Hepatocyte (in vitro differentiated cells): ENCODE measurements around the gene TMEM89. TPM values are rescaled to one million over a fixed set of nuclear protein-coding genes. Genes with fewer than 3 reads are reported as not detected.

Experiments used
- DNase-seq: peaks from one replicate; pipeline ENCODE4 v3.0.0-alpha.2; 2016; ENCODE audit warnings: low spot score
- H2AFZ ChIP-seq: fragments of 200-600 bp; sonication (generic); 2 replicates; pipeline ENCODE4 v1.6.0; 2016; ENCODE audit warnings: antibody characterized with exemption, mild to moderate bottlenecking
- H3K27ac ChIP-seq: fragments of 200-600 bp; sonication (generic); 2 replicates; pipeline ENCODE4 v1.5.1; 2016; ENCODE audit warnings: mild to moderate bottlenecking
- H3K27me3 ChIP-seq: fragments of 200-600 bp; sonication (generic); 2 replicates; pipeline ENCODE4 v1.6.1; 2016
- H3K36me3 ChIP-seq: fragments of 200-600 bp; sonication (generic); replicated peaks from 2 replicates; pipeline ENCODE4 v1.5.1; 2016; ENCODE audit warnings: low read depth; ENCODE audit not compliant: insufficient read depth
- H3K4me1 ChIP-seq: fragments of 200-600 bp; sonication (generic); 2 replicates; pipeline ENCODE4 v1.5.1; 2016; ENCODE audit warnings: mild to moderate bottlenecking, moderate library complexity; ENCODE audit not compliant: insufficient read depth
- H3K4me2 ChIP-seq: fragments of 200-600 bp; sonication (generic); 2 replicates; pipeline ENCODE4 v1.6.0; 2016
- H3K4me3 ChIP-seq: fragments of 200-600 bp; sonication (generic); 2 replicates; pipeline ENCODE4 v1.5.1; 2016; ENCODE audit warnings: mild to moderate bottlenecking
- H3K79me2 ChIP-seq: fragments of 200-600 bp; sonication (generic); 2 replicates; pipeline ENCODE4 v1.6.0; 2017; ENCODE audit warnings: mild to moderate bottlenecking
- H3K9me2 ChIP-seq: fragments of 200-600 bp; sonication (generic); replicated peaks from 2 replicates; pipeline ENCODE4 v1.6.0; 2017; ENCODE audit warnings: mild to moderate bottlenecking; ENCODE audit not compliant: insufficient read depth
- H3K9me3 ChIP-seq: fragments of 200-600 bp; sonication (generic); 2 replicates; pipeline ENCODE4 v1.5.1; 2016; ENCODE audit warnings: low read depth, mild to moderate bottlenecking
- H4K20me1 ChIP-seq: fragments of 200-600 bp; sonication (generic); 2 replicates; pipeline ENCODE4 v1.6.0; 2016; ENCODE audit warnings: mild to moderate bottlenecking; ENCODE audit not compliant: insufficient read depth, poor library complexity, severe bottlenecking
- EZH2 ChIP-seq: fragments of 200-600 bp; sonication (generic); IDR thresholded peaks from 2 replicates; pipeline ENCODE4 v1.6.1; 2016; ENCODE audit warnings: antibody characterized with exemption, mild to moderate bottlenecking, borderline replicate concordance
- EZH2phosphoT487 ChIP-seq: fragments of 200-600 bp; sonication (generic); IDR thresholded peaks from one replicate; pipeline ENCODE4 v1.6.1; 2018; ENCODE audit warnings: antibody characterized with exemption, mild to moderate bottlenecking, low read depth, moderate library complexity; ENCODE audit not compliant: unreplicated experiment, severe bottlenecking
- whole genome bisulfite sequencing: methylation state at CpG from one replicate; pipeline ENCODE4 v1.1.6; 2016; ENCODE audit warnings: low lambda C conversion rate; ENCODE audit errors: missing lambda C conversion rate; 5-methylcytosine and 5-hydroxymethylcytosine counted together
- polyA plus RNA-seq: library from polyadenylated mRNA; unstranded; fragments of >200 nt; fragmentation: Nextera tagmentation; extraction: Ambion mirVana; gene quantifications from 2 replicates; pipeline ENCODE4 v1.2.1, GENCODE V29; 2016
- total RNA-seq: library from RNA; depleted of rRNA; stranded (reverse); fragments of >200 nt; gene quantifications from 2 replicates; pipeline ENCODE4 v1.2.3, GENCODE V29; 2014
- TF ChIP-seq, protein P1 (sequence below): fragments of 200-600 bp; sonication (generic); IDR thresholded peaks from 2 replicates; pipeline ENCODE4 v1.5.1; 2016; ENCODE audit warnings: antibody characterized with exemption, mild to moderate bottlenecking; ENCODE audit not compliant: poor library complexity

Gene TMEM89
- total and polyA plus RNA-seq, 2 experiments from 2014 or later, result not detected

DNA sequence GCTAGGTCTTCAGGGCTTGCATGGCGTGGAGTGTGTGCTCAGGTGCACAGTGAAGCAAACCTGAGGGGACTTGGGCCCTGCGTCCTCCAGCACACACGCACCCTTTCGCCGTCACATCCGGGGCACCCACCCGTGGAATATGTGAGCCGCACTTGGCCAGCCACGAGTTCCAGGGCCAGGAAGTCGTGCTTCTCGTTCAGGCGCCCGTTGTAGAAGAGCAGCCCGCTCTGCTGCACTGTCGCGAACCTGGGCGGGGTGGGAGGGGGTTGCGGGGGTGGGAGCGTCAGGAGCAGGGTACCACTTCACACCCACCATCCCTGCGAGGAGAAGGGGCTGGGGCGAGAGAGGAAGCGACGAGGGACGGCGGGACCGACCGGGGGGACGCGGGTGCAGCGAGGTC is 34.0 kb upstream of the TMEM89 start:
- H3K36me3 ChIP-seq, result no peaks in the 10 kb centered on the region
- no peaks in the 10 kb centered on the region for H3K27me3 ChIP-seq
- H3K4me1 ChIP-seq, result no peaks in the 10 kb centered on the region
- H3K9me3 ChIP-seq, result no peaks in the 10 kb centered on the region
- peak overlapping the region; percentile 89 for H3K4me2 ChIP-seq
- 50% methylated on average over 14 of the region's 30 CpGs for WGBS
- H2AFZ ChIP-seq, result peak overlapping the region; percentile 51
- no peaks in the 10 kb centered on the region for H3K79me2 ChIP-seq
- H3K4me3 ChIP-seq, result no peak overlapping the region
- no peak for DNase-seq
- no peaks in the 10 kb centered on the region for H3K9me2 ChIP-seq
- TF ChIP-seq, protein P1, sequence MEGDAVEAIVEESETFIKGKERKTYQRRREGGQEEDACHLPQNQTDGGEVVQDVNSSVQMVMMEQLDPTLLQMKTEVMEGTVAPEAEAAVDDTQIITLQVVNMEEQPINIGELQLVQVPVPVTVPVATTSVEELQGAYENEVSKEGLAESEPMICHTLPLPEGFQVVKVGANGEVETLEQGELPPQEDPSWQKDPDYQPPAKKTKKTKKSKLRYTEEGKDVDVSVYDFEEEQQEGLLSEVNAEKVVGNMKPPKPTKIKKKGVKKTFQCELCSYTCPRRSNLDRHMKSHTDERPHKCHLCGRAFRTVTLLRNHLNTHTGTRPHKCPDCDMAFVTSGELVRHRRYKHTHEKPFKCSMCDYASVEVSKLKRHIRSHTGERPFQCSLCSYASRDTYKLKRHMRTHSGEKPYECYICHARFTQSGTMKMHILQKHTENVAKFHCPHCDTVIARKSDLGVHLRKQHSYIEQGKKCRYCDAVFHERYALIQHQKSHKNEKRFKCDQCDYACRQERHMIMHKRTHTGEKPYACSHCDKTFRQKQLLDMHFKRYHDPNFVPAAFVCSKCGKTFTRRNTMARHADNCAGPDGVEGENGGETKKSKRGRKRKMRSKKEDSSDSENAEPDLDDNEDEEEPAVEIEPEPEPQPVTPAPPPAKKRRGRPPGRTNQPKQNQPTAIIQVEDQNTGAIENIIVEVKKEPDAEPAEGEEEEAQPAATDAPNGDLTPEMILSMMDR, result no peak
- TF ChIP-seq EZH2, result no peak
- TF ChIP-seq EZH2phosphoT487, result no peak
- no peaks in the 10 kb centered on the region for H4K20me1 ChIP-seq
- H3K27ac ChIP-seq, result no peak overlapping the region

DNA sequence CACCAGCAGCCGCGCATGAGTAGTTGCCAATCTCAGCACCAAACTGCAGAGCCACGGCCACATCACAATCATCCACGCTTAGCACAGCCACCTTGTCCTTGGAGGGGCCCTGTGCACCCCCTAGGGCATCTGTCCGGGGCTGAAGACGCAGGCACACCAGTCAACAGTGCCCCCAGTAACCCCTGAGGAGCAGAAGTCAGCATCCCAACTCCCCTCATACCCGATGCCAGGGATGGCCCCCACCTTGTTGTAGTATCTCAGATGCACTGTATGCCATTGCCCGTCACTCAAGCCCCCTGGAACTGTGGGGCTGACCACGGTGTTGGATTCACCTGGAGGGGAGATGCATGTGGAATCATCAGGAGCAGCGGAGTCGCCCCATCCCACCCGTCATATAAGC is 33.5 kb upstream of the TMEM89 start:
- TF ChIP-seq EZH2, result no peak
- TF ChIP-seq, protein P1, result no peak
- TF ChIP-seq EZH2phosphoT487, result no peak
- H2AFZ ChIP-seq, result no peak overlapping the region
- no peaks in the 10 kb centered on the region for H3K9me2 ChIP-seq
- H3K4me1 ChIP-seq, result no peaks in the 10 kb centered on the region
- H4K20me1 ChIP-seq, result no peaks in the 10 kb centered on the region
- WGBS, result 96% methylated on average over 12 of the region's 12 CpGs
- H3K4me2 ChIP-seq, result no peak overlapping the region
- no peak for DNase-seq
- no peak overlapping the region for H3K27ac ChIP-seq
- no peaks in the 10 kb centered on the region for H3K27me3 ChIP-seq
- H3K9me3 ChIP-seq, result no peaks in the 10 kb centered on the region
- no peaks in the 10 kb centered on the region for H3K79me2 ChIP-seq
- H3K36me3 ChIP-seq, result no peaks in the 10 kb centered on the region
- H3K4me3 ChIP-seq, result no peak overlapping the region

GRCh38 chr3:48652923-48653715 is 31.6 kb upstream of the TMEM89 start:
- TF ChIP-seq EZH2 (no peak), EZH2phosphoT487 (no peak)
- TF ChIP-seq, protein P1, result no peak
- no peak overlapping the region for H3K4me3 ChIP-seq
- no peaks in the 10 kb centered on the region for H3K9me2 ChIP-seq
- no peak overlapping the region for H2AFZ ChIP-seq
- no peaks in the 10 kb centered on the region for H3K79me2 ChIP-seq
- H3K4me1 ChIP-seq, result no peaks in the 10 kb centered on the region
- no peaks in the 10 kb centered on the region for H3K9me3 ChIP-seq
- no peaks in the 10 kb centered on the region for H3K27me3 ChIP-seq
- WGBS, result 96% methylated on average over 15 of the region's 15 CpGs
- no peaks in the 10 kb centered on the region for H3K36me3 ChIP-seq
- no peak overlapping the region for H3K27ac ChIP-seq
- no peak for DNase-seq
- H3K4me2 ChIP-seq, result no peak overlapping the region
- no peaks in the 10 kb centered on the region for H4K20me1 ChIP-seq
